DND-41 (cell line): ENCODE results near the gene NDUFB7.
"Not testable (repeated sequence)": the region's sequence is repeated elsewhere in the genome, so short reads cannot be mapped to it uniquely, and the experiment has no call there.

Source experiments
- ATAC-seq: fragments of 200-7000 bp; cut with Tn5 transposase; 3 replicates; pipeline ENCODE4 v1.9.1; 2021; ENCODE audit warnings: low read depth; ENCODE audit not compliant: insufficient read depth
- DNase-seq: peaks from one replicate; pipeline ENCODE4 v3.0.0-alpha.2; 2020
- H2AFZ ChIP-seq: 2 replicates; pipeline ENCODE4 v1.6.0; 2012; ENCODE audit warnings: low read depth, low read length
- H3K27ac ChIP-seq: 2 replicates; pipeline ENCODE4 v1.5.1; 2012; ENCODE audit warnings: low read length, inconsistent platforms
- H3K27me3 ChIP-seq: fragments of 200-600 bp; sonication (generic); 2 replicates; pipeline ENCODE4 v1.6.0; 2012; ENCODE audit warnings: low read length, mild to moderate bottlenecking, inconsistent platforms; ENCODE audit not compliant: insufficient read depth, poor library complexity
- H3K36me3 ChIP-seq: 2 replicates; pipeline ENCODE4 v1.5.1; 2012; ENCODE audit warnings: low read length, inconsistent platforms; ENCODE audit not compliant: insufficient read depth
- H3K4me1 ChIP-seq: 2 replicates; pipeline ENCODE4 v1.5.1; 2012; ENCODE audit warnings: mild to moderate bottlenecking, low read length; ENCODE audit not compliant: insufficient read depth
- H3K4me2 ChIP-seq: 2 replicates; pipeline ENCODE4 v1.6.0; 2012; ENCODE audit warnings: mild to moderate bottlenecking, moderate library complexity, low read length, inconsistent platforms; ENCODE audit not compliant: insufficient read depth
- H3K4me3 ChIP-seq, 2 experiments: fragments of 200-600 bp in 1 of 2; shearing (Covaris generic) in 1 of 2; 2 replicates each; pipeline ENCODE4 v1.5.1; 2012 to 2016; ENCODE audit warnings: inconsistent platforms in 2 of 2, low read length in 2 of 2, mild to moderate bottlenecking in 2 of 2, low read depth in 1 of 2, moderate library complexity in 1 of 2
- H3K79me2 ChIP-seq: 2 replicates; pipeline ENCODE4 v1.6.0; 2012; ENCODE audit warnings: low read length, inconsistent platforms; ENCODE audit not compliant: insufficient read depth
- H3K9ac ChIP-seq: 2 replicates; pipeline ENCODE4 v1.6.0; 2012; ENCODE audit warnings: low read depth, mild to moderate bottlenecking, inconsistent platforms, low read length, moderate library complexity
- H3K9me3 ChIP-seq: 2 replicates; pipeline ENCODE4 v1.5.1; 2012; ENCODE audit warnings: low read length, moderate library complexity, mild to moderate bottlenecking, inconsistent platforms; ENCODE audit not compliant: insufficient read depth, severe bottlenecking
- H4K20me1 ChIP-seq: 2 replicates; pipeline ENCODE4 v1.6.0; 2012; ENCODE audit warnings: low read length; ENCODE audit not compliant: insufficient read depth
- CTCF ChIP-seq: IDR thresholded peaks from 2 replicates; pipeline ENCODE4 v1.5.1; 2012; ENCODE audit warnings: borderline replicate concordance, low read length, moderate library complexity, mild to moderate bottlenecking; ENCODE audit not compliant: poor library complexity, severe bottlenecking; ENCODE audit errors: extremely low read depth
- EZH2 ChIP-seq: IDR thresholded peaks from 3 replicates; pipeline ENCODE4 v1.6.1; 2012; ENCODE audit warnings: borderline replicate concordance, low read depth, mild to moderate bottlenecking, moderate library complexity, low read length, inconsistent platforms; ENCODE audit not compliant: severe bottlenecking

The NDUFB7 gene

GRCh38 chr19:14544977-14545715 is 26.7 kb downstream of the NDUFB7 start:
- peaks cover 51% of the 10 kb centered on the region for H4K20me1 ChIP-seq
- no peak overlapping the region for H3K4me3 ChIP-seq
- no peak overlapping the region for H3K27ac ChIP-seq
- ATAC-seq, result no peak
- H3K79me2 ChIP-seq, result peaks cover 89% of the 10 kb centered on the region
- TF ChIP-seq CTCF (no peak), EZH2 (no peak)
- H2AFZ ChIP-seq, result no peak overlapping the region
- no peak overlapping the region for H3K4me2 ChIP-seq
- H3K9me3 ChIP-seq, result no peaks in the 10 kb centered on the region
- H3K27me3 ChIP-seq, result no peaks in the 10 kb centered on the region
- H3K4me1 ChIP-seq, result no peaks in the 10 kb centered on the region
- H3K36me3 ChIP-seq, result peaks cover 32% of the 10 kb centered on the region
- DNase-seq, result no peak
- no peak overlapping the region for H3K9ac ChIP-seq

- Histone ChIP-seq H3K4me2 (no peak overlapping the region), H3K36me3 (peaks cover 33% of the 10 kb centered on the region), H3K79me2 (peaks cover 88% of the 10 kb centered on the region), H3K27me3 (no peaks in the 10 kb centered on the region), H3K4me1 (no peaks in the 10 kb centered on the region), H3K9me3 (no peaks in the 10 kb centered on the region), H2AFZ (no peak overlapping the region), H4K20me1 (peaks cover 53% of the 10 kb centered on the region), H3K27ac (no peak overlapping the region), H3K4me3 (no peak overlapping the region), H3K9ac (no peak overlapping the region)
- no peak for ATAC-seq
- TF ChIP-seq EZH2 (no peak), CTCF (no peak)
- no peak for DNase-seq
Observed at GRCh38 chr19:14544047-14544446, 27.8 kb downstream of the NDUFB7 start.

DNA sequence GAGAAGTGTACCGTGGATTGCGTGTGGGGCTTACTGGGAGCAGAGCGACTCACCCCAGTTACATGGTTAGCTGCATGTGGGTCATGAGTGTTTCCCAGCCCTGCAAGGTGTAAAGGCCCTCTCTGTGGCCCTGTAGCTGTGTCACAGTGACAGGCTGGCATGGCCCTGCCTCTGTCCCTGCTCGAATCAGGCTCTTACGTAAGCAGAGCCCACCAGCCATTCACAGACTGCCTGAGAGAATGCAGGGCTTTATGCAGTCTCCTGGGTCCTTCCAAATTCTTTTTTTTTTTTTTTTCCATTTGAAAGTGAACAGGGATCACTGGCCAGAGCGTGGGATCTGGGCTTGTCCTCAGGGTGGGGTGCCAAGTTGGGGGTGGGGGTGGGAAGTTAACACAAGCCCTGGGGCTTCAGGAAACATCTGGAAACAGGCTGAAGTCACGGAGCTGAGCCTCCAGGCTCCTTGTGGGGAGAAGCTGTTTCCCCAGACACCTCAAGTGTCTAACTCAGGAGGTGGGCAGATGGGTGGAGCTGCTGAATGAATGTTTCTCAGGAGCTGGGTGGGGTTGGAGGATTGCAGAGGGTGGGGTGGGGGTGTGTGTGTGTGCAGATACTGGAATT is 29.0 kb downstream of the NDUFB7 start:
- Histone ChIP-seq H3K27ac (no peak overlapping the region), H4K20me1 (peaks cover 50% of the 10 kb centered on the region), H3K9ac (no peak overlapping the region), H3K4me3 (no peak overlapping the region), H3K27me3 (no peaks in the 10 kb centered on the region), H3K4me1 (no peaks in the 10 kb centered on the region), H3K36me3 (peaks cover 24% of the 10 kb centered on the region), H2AFZ (no peak overlapping the region), H3K79me2 (peaks cover 86% of the 10 kb centered on the region), H3K4me2 (no peak overlapping the region), H3K9me3 (no peaks in the 10 kb centered on the region)
- TF ChIP-seq CTCF (no peak), EZH2 (no peak)
- no peak for ATAC-seq
- no peak for DNase-seq

DNA sequence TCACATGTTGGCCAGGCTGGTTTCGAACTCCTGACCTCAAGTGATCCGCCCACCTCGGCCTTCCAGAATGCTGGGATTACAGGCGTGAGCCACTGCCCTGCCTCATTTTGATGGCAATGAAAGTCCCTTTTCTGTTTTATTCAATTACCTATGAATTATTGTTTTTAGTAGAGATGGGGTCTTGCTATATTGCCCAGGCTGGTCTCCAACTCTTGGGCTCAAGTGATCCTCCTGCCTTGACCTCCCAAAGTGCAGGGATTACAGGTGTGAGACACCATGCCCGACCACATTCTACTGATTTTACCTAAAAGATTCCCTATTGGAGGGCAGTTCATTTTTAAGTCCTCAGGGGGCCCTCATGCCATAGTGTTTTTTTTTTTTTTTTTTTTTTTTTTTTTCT is 29.9 kb downstream of the NDUFB7 start:
- not testable (repeated sequence) for H3K4me2 ChIP-seq, DNase-seq, H2AFZ ChIP-seq, H3K9me3 ChIP-seq, H3K27me3 ChIP-seq, H3K9ac ChIP-seq, H3K4me3 ChIP-seq, ATAC-seq, H3K4me1 ChIP-seq, H3K27ac ChIP-seq
- Histone ChIP-seq H3K79me2 (peaks cover 87% of the 10 kb centered on the region), H3K36me3 (peaks cover 24% of the 10 kb centered on the region), H4K20me1 (peaks cover 55% of the 10 kb centered on the region)
